ENCODE data around the gene ACAA1.

Gene ACAA1

DNA sequence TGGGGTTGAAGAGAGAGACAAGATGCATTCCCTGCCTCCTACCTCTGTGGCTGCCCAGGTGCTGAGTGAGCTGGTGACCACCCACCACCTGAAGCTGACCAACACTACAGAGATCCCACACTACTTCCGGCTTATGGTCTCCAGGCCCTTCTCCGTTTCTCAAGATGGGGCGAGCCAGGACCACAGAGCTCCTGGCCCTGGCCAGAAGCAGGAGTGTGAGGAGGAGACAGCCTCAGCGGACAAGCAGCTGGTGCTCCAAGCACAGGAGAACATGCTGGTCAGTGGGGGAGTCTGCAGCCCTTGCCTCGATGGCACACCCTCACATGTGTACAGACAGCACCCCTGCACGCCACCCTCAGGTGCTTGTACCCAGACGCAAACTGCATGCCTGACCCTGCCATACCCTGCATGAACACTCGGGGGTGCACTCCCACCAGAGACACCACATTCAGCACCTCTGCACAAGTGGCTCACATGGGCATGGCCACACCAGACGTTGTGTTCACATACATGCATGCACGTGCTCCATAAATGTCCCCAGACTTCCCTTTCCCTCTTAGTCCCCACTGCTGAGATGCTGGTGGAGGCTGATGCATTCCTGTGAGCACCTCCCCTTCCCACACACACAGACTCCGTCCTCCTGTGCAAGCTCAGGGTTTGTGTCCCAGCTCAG, 19.0 kb downstream of the ACAA1 start:
- FAIRE-seq, result no peak

DNA sequence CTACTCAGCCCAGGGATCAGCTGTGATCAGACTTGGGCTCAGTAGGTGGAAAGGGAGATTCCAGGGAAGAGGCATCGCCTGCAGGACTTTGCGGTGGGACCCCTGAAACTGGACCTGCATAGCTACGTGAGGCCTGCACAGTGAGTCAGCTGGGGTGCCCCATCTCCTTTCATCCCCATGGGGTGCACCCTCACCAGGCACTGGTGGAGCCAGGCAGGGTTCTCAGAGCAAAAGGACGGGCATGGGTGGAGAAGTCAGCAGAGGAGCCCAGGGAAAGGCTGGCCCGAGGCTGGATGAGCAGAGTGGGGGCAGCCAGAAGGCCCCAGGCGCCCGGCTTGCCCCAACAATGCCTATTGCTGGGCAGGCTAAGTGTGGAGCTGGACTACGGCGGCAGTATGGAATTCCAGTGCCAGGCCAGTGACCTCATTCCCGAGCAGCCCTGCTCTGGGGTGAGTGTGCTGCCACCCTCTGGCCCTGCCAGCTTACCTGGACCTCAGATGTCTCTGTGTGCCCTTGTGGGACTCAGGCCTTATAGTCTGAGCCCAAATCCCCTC, 19.7 kb downstream of the ACAA1 start:
- FAIRE-seq, result no peak

DNA sequence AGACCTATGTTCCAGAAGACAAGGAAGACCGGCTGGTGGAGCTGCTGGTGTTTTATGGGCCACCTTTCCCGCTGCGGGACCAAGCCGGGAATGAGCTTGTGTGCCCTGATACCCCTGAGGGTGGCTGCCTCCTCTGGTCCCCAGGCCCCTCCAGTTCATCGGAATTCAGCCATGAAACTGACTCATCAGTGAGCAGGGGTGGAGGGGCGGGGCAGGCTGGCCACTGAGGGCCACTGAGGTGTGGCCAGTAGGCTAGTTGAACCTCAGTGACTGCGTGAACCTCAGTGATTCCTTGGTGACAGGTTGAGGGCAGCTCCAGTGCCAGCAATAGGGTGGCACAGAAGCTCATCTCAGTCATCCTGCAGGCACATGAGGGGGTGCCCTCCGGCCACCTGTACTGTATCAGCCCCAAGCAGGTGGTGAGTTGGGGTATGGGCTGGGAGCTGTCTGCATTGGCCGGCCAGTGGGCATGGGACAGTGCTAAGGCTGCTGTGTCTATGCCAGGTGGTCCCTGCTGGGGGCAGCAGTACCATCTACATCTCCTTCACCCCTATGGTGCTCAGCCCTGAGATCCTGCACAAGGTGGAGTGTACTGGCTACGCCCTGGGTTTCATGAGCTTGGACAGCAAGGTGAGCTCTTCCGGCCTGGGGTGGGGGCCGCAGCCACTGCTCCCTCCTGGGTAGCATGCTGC, 20.3 kb downstream of the ACAA1 start:
- no peak for FAIRE-seq

DNA sequence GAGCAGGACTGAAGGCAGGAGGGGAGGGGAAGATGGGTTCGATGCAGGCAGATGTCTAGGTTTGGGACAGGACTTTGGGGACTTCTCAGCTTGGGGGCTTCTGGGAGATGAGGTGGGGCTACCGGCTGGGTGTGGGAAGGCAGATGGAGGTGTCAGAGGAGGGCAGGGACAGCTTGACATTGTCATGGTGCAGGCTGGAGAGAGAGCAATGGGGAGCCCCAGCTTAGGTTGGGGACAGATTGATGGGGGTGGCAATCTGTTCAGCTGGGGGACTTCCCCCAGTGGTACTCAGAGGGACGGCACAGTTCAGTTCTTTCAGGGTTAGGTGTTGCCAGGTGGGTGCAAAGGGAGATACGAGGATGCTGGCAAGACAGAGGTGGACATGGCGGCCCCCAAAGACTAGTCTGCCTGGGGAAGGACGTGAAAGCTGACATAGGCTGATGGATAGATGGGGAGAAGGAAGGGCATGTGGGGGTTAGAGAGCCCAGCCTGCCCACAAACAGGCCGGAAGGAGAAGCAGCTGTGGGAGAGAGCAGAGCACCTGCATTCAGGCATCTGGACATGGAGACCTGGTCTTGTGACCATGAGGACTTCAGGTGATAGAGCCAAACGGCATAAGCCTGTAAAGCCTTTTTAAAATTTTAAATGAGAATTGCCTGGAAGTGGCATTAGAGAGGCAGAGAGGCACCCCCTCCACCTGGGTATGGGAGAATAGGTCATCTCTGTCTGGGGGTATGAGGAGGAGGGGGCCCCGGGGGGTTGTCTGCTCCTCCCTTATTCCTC, 21.1 kb downstream of the ACAA1 start:
- no peak for FAIRE-seq

DNA sequence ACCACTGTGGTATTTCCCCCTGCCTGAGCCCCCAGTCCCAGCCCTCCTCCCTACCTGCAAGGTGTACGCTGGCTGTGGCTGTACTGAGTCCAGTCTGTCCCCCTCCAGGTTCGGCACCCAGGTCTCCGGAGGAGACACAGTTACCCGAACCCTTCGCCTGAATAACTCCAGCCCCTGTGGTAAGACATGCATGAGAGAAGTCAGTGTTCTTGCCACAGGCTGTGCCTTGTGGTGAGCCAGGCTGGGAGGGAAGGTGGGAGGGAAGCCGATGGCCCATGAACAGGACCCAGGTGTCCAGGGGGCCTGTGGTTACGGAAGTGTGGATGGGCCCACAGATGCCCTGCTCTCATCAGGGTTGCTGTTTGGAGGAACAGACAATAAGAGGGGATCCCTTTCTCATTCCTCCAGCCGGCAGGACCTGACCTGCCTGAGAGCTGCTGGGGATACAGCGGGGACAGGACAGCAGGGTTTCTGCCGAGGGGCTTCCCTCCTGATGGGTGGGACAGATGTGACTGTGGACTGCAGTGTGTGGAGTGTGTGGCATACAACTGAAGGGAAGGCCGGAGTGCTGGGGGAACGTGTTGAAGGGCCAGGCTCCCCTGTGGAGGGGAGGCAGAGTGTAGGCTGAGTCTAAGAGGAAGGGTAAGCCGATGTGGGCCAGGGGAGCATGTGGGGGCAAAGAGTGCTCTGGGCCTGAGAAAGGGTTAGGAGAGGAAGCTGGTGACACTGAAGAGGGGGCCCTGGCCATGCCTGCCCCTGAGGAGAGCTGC, 21.9 kb downstream of the ACAA1 start:
- no peak for FAIRE-seq

DNA sequence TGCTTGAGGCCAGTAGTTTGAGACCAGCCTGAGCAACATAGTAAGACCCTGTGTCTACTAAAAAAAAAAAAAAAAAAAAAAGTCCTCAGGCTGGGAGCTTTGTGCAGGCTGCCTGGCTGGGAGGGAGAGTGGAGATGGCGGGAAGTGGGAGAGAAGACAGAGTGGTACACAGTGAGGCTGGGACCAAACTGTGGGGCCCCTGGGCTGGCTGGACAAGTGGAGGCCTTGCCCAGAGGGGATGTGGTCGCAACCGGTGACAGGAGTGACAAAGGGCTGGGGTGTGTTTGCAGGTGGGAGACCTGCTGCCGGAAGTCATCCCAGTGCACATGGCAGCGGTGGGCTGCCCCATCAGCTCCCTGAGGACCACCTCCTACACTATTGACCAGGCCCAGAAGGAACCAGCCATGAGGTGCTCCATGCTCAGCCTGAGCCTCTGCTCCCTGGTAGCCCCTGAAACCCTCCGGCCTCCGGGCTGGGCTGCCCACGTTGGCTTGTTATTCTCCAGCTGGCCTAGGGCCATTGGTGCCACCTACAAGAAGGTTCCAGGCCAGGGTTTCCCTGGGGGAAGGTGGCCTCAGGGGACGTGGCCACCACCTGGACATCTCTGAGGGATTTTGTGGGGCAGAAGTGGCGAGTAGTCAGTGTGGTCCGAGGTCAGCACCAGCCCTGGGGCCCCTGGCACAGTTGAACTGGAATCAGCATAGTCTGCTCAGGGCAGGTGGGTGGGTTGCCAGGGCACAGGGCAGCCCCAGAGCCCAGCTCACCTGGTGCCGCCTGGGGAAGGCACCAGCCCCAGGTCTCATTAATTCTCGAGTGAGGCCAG, 22.7 kb downstream of the ACAA1 start:
- FAIRE-seq, result no peak

DNA sequence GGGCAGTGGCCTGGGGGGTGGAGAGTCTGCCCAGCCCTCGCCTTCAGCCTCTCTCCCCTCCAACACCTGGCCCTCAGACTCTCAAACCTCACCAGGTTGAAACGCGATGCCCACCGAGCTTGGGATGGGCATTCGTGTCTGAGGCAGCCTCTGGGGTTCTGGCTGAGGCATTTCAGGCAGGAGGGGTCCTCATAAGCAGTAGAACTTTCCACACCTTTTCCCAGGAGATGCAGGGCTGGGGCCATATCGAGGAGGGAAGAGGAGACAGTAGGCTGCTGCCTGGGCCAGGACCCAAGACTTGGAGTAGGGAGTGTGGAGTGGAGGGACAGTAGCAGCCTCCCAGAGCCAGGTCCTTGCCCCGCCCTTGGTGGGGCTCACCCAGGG, 24.6 kb downstream of the ACAA1 start:
- FAIRE-seq, result no peak

DNA sequence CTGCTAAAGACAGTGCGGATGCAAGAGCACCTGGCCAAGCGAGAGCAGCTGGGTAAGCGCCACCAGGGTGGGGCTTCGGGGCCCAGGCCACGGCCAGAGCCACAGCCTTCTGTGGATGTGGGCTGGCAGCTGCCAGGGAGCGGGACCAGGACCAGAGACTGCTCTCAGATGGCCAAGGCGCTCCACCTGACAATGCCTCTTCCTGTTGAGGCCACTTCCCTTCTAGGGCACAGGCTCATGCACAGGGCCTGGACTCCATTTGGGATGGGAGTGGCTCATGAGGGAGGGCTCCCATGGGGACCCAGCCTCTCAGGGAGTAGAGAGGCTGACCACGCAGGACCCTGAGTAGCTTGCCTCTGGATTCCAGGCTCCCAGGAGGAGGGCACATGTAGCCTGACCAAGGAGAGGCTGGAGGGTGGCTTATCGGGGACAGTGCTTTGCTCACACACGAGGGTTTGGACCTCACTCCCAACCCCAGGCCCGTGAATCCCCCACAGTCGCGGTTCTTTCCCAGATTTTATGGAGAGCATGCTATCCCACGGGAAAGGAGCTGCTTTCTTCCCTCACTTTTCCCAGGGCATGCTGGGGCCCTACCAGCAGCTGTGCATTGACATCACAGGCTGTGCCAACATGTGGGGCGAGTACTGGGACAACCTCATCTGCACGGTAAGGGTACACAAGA, 25.1 kb downstream of the ACAA1 start:
- FAIRE-seq, result no peak

DNA sequence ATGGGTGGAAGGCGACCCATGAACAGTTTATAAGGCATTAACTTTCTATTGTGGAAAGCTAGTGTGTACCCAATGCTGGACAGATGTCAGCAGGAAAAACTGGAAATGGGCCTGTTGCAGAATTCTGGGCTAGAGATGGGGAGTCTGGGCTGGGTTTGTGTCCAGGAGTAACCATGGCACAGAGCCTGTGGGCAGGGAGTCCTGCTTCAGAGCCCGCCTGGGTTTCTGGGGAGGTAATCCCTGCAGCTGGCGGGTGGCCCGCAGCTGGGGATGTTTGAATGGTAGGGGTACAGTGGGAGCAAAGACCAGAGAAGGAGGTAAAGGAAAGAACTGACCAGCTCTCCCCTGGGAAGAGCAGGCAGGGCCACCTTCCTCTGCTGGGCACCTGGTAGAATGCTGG, 25.7 kb downstream of the ACAA1 start:
- no peak for FAIRE-seq

DNA sequence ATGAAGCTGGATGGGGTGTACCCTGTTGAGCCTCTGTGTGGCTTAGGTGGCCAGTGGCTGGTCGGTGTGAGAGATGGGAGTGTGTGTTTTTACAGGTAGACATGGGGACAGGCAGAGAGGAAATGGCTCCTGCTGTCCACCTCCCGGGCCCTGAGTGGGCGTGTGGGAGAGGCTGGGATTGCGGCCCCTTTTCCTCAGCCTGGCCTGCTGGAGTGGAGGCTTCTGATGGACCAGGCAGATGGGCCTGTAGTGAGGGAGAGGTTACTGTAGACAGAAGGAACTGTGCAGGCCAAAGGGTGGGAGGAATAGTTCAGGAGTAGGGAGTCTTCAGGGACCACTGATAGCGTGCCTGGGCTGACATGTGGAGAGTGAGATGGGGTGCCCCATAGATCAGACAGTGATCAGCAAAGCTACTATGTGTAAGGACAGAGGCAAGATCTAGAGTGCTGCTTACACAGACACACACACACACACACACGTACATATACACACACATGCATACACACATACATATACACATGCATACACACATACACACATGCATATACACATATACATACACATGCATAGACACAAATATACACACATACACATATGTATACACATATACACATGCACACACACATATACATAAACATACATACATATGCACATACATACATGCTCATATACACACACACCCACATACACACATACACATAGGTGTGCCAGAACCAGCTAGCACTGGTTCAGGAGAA, 26.4 kb downstream of the ACAA1 start:
- FAIRE-seq, result no peak

DNA sequence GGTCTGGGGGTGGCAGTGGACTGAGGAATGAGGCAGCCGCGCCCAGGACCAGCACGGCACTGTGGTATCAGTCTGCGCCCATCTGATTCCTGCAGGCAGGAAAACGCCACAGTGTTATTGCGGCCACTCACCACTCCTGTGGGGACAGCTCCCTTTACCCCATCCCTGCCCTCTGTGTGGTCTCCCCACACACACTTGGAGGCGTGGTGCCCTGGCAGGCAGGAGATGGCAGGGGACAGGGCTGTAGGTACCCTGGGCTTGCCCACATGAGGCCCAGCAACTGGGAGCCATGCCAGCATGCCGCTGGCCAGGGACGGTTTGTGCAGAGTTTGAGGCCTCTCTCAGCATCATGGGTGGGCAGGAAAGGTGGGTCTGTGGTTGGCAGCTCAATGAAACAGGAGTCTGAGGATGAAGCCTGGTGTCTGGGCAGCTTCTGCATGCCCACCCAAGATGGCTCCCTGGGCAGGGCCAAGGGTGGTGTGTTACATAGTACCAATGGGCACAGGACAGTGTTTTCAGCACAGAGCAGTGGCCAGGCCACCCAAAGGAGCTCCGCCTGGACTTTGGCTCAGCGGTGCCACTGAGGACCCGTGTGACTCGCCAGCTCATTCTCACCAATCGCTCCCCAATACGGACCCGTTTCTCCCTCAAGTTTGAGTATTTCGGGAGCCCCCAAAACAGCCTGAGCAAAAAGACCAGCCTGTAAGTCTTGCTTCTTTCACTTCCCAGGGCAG, 27.2 kb downstream of the ACAA1 start:
- no peak for FAIRE-seq

DNA sequence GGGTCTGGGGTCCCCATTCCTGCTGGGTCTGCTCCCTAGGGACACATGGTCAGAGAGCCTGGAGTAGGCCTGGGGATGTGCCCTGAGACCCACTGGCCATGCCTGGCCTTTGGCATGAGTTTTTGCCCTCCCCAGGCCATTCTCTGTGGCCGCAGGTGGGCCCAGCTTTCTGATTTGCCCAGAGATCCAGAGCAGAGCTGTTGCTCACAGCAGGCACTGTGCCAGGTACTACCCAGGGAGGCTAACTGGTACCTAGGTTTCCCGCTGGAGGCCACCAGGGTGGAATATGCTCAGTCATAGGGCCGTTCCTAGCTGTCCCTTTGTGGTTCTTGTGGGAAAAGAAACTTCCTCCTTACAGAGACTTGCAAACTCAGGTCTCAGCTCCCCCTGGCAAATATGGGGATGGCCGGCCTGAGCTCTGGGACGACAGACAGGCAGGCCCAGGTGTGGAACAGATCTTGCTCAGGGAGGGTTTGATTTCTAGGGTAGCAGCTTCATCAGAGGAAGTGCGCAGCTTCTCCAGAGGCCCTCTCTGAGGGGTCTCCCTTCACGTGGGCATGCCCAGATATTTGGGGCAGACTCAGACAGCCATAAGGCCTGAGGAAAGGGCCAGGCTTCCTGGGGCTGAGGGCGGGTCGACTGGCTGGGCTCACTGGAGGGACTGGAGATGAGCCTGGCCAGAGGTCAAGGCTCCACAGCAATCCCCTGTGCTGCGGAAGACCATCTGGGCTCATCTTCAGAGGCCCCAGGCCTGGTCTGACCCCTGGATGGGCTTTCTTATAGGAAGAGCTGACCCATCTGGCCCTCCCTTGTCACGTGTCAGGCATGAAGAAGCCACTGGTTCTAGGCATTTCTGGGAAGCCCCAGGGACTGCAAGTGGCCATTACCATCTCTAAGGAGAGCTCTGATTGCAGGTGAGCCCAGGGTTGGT, 28.0 kb downstream of the ACAA1 start:
- FAIRE-seq, result no peak

DNA sequence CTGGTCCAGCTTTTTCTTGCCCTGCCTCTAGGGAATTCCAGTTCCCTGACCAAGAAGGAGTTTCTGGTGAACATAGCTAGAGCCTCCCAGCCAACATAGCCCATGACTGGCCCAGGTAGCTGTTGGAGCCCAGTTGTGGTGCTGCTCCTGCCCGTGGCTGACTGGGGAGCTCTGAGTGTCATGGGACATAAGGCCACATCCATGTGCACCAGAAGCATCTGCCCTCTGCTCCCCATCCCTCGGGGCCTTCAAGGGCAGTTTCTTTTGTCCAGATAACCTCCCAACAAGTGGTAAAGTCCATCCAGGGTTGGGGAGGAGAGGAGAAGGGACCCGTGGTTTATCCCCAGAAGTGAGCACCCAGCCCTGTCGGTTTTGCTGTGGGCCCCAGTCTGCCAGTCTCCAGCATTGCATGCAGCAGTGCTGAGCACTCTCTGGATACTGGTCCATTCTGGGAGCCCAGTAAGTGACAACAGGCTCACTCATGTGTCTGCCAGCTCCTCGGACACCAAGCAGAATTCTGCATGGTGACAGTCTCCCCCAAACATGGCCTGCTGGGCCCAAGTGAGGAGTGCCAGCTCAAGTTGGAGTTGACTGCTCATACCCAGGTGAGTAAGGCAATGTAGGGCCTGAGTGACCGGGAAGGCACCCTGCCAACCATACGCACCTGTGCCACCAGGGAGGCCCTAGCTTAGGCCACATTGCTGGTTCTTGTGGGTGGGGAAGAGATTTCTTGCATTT, 28.8 kb downstream of the ACAA1 start:
- no peak for FAIRE-seq

DNA sequence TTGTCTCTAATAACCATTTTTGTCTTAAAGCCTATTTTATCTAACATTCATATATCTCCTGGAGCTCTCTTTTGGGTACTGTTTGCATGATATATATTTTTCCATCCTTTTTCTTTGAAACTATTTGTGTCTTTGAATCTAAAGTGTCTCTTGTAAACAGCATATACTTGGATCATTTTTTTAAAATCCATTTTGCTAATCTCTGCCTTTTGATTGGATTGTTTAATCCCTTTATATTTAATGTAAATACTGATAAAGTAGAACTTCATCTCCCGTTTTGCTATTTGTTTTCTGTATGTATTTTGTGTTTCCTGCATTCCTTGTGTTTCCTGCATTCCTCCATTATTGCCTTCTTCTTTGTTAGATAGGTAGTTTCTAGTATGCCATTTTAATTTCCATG, 31.4 kb downstream of the ACAA1 start:
- no peak for FAIRE-seq

DNA sequence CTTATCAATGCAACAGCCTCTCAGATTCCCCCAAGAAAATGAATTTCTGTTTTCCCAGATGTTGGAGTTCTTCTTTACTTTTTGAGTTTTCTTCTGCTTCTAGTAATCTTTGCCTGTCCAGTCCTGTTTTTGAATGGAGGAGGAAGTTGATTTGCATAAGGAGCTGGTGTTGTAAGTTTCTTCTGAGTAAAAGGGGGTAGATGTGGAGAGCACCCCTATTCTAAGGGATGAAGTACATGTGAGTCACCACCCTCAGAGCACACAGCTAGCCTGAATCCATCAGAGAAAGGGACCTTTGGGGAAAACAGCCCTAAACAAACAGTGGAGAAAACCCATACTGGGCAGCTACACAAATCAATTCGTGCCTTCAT, 34.5 kb downstream of the ACAA1 start:
- FAIRE-seq, result no peak

DNA sequence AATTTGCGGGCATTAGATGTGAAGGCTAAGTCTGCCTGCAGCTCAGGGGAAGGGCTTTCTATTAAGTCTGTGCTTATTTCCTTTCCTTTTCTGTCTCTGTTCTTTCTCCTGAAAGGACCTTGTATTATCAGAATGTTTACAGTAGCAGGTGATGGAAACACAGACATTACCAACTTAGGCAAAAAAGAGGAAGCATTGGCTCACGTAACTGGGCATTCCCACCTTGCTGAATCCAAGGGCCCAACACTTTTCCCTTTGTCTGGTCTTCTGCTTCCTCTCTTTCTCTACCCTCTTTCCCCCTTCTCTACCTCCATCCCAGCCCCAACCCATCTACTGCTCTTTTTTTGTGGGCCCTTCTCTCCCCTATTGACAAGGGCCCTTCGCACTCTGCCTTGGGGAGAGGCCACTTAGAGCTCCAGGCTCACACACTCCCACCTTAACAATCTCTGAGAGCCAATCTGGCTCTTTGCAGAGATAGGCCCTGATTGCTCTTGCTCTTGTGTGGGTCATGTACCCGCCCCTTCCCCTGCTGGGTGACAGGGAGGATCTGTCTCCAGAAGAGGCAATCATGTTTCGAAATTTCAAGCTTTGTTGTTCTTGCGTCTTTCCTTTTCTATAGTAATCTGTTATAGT, 35.0 kb downstream of the ACAA1 start:
- FAIRE-seq, result no peak

DNA sequence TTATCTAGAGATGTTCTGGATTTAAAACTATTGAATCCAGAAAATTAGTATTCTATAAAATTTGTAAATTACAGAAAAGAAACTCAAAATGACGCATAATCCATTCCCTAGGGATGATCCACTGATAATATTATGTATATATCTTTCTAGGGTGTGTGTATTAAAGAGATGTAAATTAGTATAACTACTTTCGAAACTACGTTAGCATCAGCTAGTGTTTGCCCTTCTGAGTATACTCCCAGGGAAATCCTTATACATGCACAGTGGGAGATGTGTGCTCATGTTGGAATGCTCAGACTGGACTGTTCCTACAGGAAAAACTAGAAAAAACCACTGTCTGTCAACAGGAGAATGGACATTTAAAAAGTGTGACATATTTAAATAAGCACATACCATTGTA, 36.4 kb downstream of the ACAA1 start:
- no peak for FAIRE-seq

DNA sequence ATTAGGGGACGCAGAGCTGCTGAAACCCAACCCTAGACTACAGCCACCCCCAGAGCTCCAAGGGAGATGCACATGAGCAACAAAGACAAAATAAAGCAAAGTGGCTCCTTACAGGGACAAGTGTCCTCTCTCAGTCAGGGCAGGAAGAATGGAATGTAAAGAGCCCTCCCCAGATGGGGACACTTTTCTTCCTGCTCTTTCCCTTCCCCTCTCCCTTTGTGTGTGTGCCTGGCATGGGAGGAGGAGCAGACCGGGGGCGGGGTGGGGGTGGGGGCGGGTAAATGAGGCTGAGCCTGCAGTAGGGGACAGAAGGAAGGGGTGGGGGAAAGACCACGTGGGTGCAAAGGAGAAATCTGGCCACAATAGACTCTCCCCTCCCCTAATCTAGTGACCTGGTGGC, 37.4 kb downstream of the ACAA1 start:
- no peak for FAIRE-seq
